ENCODE measurements around the gene BTF3.

The BTF3 gene

GRCh38 chr5:73534971-73535370 lies 36.7 kb downstream of the BTF3 start:
- H3K4me1 ChIP-seq (ENCODE audit: control insufficient read depth in 1 of 2, insufficient read depth in 1 of 2, low read depth in 1 of 2, low read length in 1 of 2) = no peaks in the 10 kb centered on the region
- H3K9me3 ChIP-seq = no peaks in the 10 kb centered on the region
- H3K27ac ChIP-seq = no peak overlapping the region
- no peak for TF ChIP-seq CTCF (IDR thresholded peaks at IDR 0.05)
- peaks cover 48% of the 10 kb centered on the region for H3K27me3 ChIP-seq
- no peak overlapping the region for H3K4me3 ChIP-seq (ENCODE audit: low read depth in 1 of 2, low read length in 1 of 2)
- H3K36me3 ChIP-seq = no peaks in the 10 kb centered on the region

- H3K36me3 ChIP-seq = no peaks in the 10 kb centered on the region
- no peak overlapping the region for H3K4me3 ChIP-seq (ENCODE audit: low read depth in 1 of 2, low read length in 1 of 2)
- H3K4me1 ChIP-seq (ENCODE audit: control insufficient read depth in 1 of 2, insufficient read depth in 1 of 2, low read depth in 1 of 2, low read length in 1 of 2) = no peaks in the 10 kb centered on the region
- TF ChIP-seq CTCF (IDR thresholded peaks at IDR 0.05) = no peak
- no peaks in the 10 kb centered on the region for H3K9me3 ChIP-seq
- peaks cover 52% of the 10 kb centered on the region for H3K27me3 ChIP-seq
- no peak overlapping the region for H3K27ac ChIP-seq
Measured at GRCh38 chr5:73539730-73540129, 41.5 kb downstream of the BTF3 start.

- Histone ChIP-seq H3K4me3 (ENCODE audit: low read depth in 1 of 2, low read length in 1 of 2) (no peak overlapping the region), H3K4me1 (ENCODE audit: control insufficient read depth in 1 of 2, insufficient read depth in 1 of 2, low read depth in 1 of 2, low read length in 1 of 2) (no peaks in the 10 kb centered on the region), H3K9me3 (no peaks in the 10 kb centered on the region), H3K36me3 (no peaks in the 10 kb centered on the region), H3K27ac (no peak overlapping the region), H3K27me3 (peaks cover 55% of the 10 kb centered on the region)
- no peak for TF ChIP-seq CTCF (IDR thresholded peaks at IDR 0.05)
Measured at GRCh38 chr5:73540192-73540591, 42.0 kb downstream of the BTF3 start.

- TF ChIP-seq CTCF (IDR thresholded peaks at IDR 0.05) = no peak
- H3K27me3 ChIP-seq = peaks cover 60% of the 10 kb centered on the region
- no peaks in the 10 kb centered on the region for H3K4me1 ChIP-seq (ENCODE audit: control insufficient read depth in 1 of 2, insufficient read depth in 1 of 2, low read depth in 1 of 2, low read length in 1 of 2)
- H3K27ac ChIP-seq = no peak overlapping the region
- no peaks in the 10 kb centered on the region for H3K36me3 ChIP-seq
- no peak overlapping the region for H3K4me3 ChIP-seq (ENCODE audit: low read depth in 1 of 2, low read length in 1 of 2)
- H3K9me3 ChIP-seq = no peaks in the 10 kb centered on the region
Measured at GRCh38 chr5:73542020-73542419, 43.8 kb downstream of the BTF3 start.

GRCh38 chr5:73544429-73545402 lies 46.5 kb downstream of the BTF3 start:
- no peaks in the 10 kb centered on the region for H3K4me1 ChIP-seq (ENCODE audit: control insufficient read depth in 1 of 2, insufficient read depth in 1 of 2, low read depth in 1 of 2, low read length in 1 of 2)
- H3K36me3 ChIP-seq = no peaks in the 10 kb centered on the region
- no peaks in the 10 kb centered on the region for H3K9me3 ChIP-seq
- no peak for TF ChIP-seq CTCF (IDR thresholded peaks at IDR 0.05)
- no peak overlapping the region for H3K27ac ChIP-seq
- peaks cover 55% of the 10 kb centered on the region for H3K27me3 ChIP-seq
- H3K4me3 ChIP-seq (ENCODE audit: low read depth in 1 of 2, low read length in 1 of 2) = no peak overlapping the region
